ENCODE data around the gene NSD1.

NSD1 gene

GRCh38 chr5:177269976-177270375 lies 136.4 kb downstream of the NSD1 start:
- H3K9me3 ChIP-seq (ENCODE audit: control insufficient read depth in 1 of 2, low read length in 2 of 2), result no peaks in the 10 kb centered on the region
- no peak overlapping the region for H3K4me3 ChIP-seq (ENCODE audit: low read depth in 1 of 2, low read length in 2 of 2)
- no peaks in the 10 kb centered on the region for H3K4me1 ChIP-seq (ENCODE audit: control insufficient read depth in 1 of 2, insufficient read depth in 2 of 2, low read length in 2 of 2)
- no peak overlapping the region for H3K27ac ChIP-seq (ENCODE audit: low read depth, low read length)
- no peak overlapping the region for H3K9ac ChIP-seq (ENCODE audit: low read depth in 1 of 2, low read length in 2 of 2)
- H3K36me3 ChIP-seq (ENCODE audit: control insufficient read depth in 1 of 2, insufficient read depth in 2 of 2, low read length in 2 of 2), result peaks cover 38 to 81% of the 10 kb centered on the region in 2 donors
- H3K27me3 ChIP-seq (ENCODE audit: control insufficient read depth in 1 of 2, insufficient read depth in 2 of 2, low read length in 2 of 2), result no peaks in the 10 kb centered on the region

- Histone ChIP-seq H3K9ac (ENCODE audit: low read depth in 1 of 2, low read length in 2 of 2) (no peak overlapping the region), H3K4me3 (ENCODE audit: low read depth in 1 of 2, low read length in 2 of 2) (no peak overlapping the region), H3K36me3 (ENCODE audit: control insufficient read depth in 1 of 2, insufficient read depth in 2 of 2, low read length in 2 of 2) (peaks cover 38 to 84% of the 10 kb centered on the region in 2 donors), H3K9me3 (ENCODE audit: control insufficient read depth in 1 of 2, low read length in 2 of 2) (no peaks in the 10 kb centered on the region), H3K27ac (ENCODE audit: low read depth, low read length) (no peak overlapping the region), H3K4me1 (ENCODE audit: control insufficient read depth in 1 of 2, insufficient read depth in 2 of 2, low read length in 2 of 2) (no peaks in the 10 kb centered on the region), H3K27me3 (ENCODE audit: control insufficient read depth in 1 of 2, insufficient read depth in 2 of 2, low read length in 2 of 2) (no peaks in the 10 kb centered on the region)
Measured at GRCh38 chr5:177270653-177271052, 137.1 kb downstream of the NSD1 start.

GRCh38 chr5:177271113-177271512 lies 137.5 kb downstream of the NSD1 start:
- no peak overlapping the region for H3K4me3 ChIP-seq (ENCODE audit: low read depth in 1 of 2, low read length in 2 of 2)
- H3K27ac ChIP-seq (ENCODE audit: low read depth, low read length), result no peak overlapping the region
- peaks cover 41 to 84% of the 10 kb centered on the region in 2 donors for H3K36me3 ChIP-seq (ENCODE audit: control insufficient read depth in 1 of 2, insufficient read depth in 2 of 2, low read length in 2 of 2)
- H3K9me3 ChIP-seq (ENCODE audit: control insufficient read depth in 1 of 2, low read length in 2 of 2), result no peaks in the 10 kb centered on the region
- no peaks in the 10 kb centered on the region for H3K4me1 ChIP-seq (ENCODE audit: control insufficient read depth in 1 of 2, insufficient read depth in 2 of 2, low read length in 2 of 2)
- H3K9ac ChIP-seq (ENCODE audit: low read depth in 1 of 2, low read length in 2 of 2), result no peak overlapping the region
- no peaks in the 10 kb centered on the region for H3K27me3 ChIP-seq (ENCODE audit: control insufficient read depth in 1 of 2, insufficient read depth in 2 of 2, low read length in 2 of 2)

GRCh38 chr5:177275883-177276282 lies 142.3 kb downstream of the NSD1 start:
- Histone ChIP-seq H3K4me1 (ENCODE audit: control insufficient read depth in 1 of 2, insufficient read depth in 2 of 2, low read length in 2 of 2) (no peaks in the 10 kb centered on the region), H3K36me3 (ENCODE audit: control insufficient read depth in 1 of 2, insufficient read depth in 2 of 2, low read length in 2 of 2) (peaks cover 40 to 68% of the 10 kb centered on the region in 2 donors), H3K9me3 (ENCODE audit: control insufficient read depth in 1 of 2, low read length in 2 of 2) (no peaks in the 10 kb centered on the region), H3K27ac (ENCODE audit: low read depth, low read length) (no peak overlapping the region), H3K9ac (ENCODE audit: low read depth in 1 of 2, low read length in 2 of 2) (no peak overlapping the region), H3K4me3 (ENCODE audit: low read depth in 1 of 2, low read length in 2 of 2) (no peak overlapping the region), H3K27me3 (ENCODE audit: control insufficient read depth in 1 of 2, insufficient read depth in 2 of 2, low read length in 2 of 2) (no peaks in the 10 kb centered on the region)

- peaks cover 37 to 66% of the 10 kb centered on the region in 2 donors for H3K36me3 ChIP-seq (ENCODE audit: control insufficient read depth in 1 of 2, insufficient read depth in 2 of 2, low read length in 2 of 2)
- H3K4me1 ChIP-seq (ENCODE audit: control insufficient read depth in 1 of 2, insufficient read depth in 2 of 2, low read length in 2 of 2), result no peaks in the 10 kb centered on the region
- H3K4me3 ChIP-seq (ENCODE audit: low read depth in 1 of 2, low read length in 2 of 2), result no peak overlapping the region
- H3K27me3 ChIP-seq (ENCODE audit: control insufficient read depth in 1 of 2, insufficient read depth in 2 of 2, low read length in 2 of 2), result no peaks in the 10 kb centered on the region
- no peak overlapping the region for H3K9ac ChIP-seq (ENCODE audit: low read depth in 1 of 2, low read length in 2 of 2)
- H3K27ac ChIP-seq (ENCODE audit: low read depth, low read length), result no peak overlapping the region
- H3K9me3 ChIP-seq (ENCODE audit: control insufficient read depth in 1 of 2, low read length in 2 of 2), result no peaks in the 10 kb centered on the region
Measured at GRCh38 chr5:177276886-177277285, 143.3 kb downstream of the NSD1 start.

- H3K36me3 ChIP-seq (ENCODE audit: control insufficient read depth in 1 of 2, insufficient read depth in 2 of 2, low read length in 2 of 2), result peaks cover 42 to 81% of the 10 kb centered on the region in 2 donors
- no peak overlapping the region for H3K9ac ChIP-seq (ENCODE audit: low read depth in 1 of 2, low read length in 2 of 2)
- H3K4me3 ChIP-seq (ENCODE audit: low read depth in 1 of 2, low read length in 2 of 2), result no peak overlapping the region
Measured at GRCh38 chr5:177288191-177288590, 154.6 kb downstream of the NSD1 start.

GRCh38 chr5:177290816-177291596 lies 157.4 kb downstream of the NSD1 start:
- no peaks in the 10 kb centered on the region for H3K9me3 ChIP-seq (ENCODE audit: control insufficient read depth in 1 of 2, low read length in 2 of 2)
- no peak overlapping the region for H3K27ac ChIP-seq (ENCODE audit: low read depth, low read length)
- H3K4me1 ChIP-seq (ENCODE audit: control insufficient read depth in 1 of 2, insufficient read depth in 2 of 2, low read length in 2 of 2), result peaks cover 7 to 8% of the 10 kb centered on the region in 2 donors
- no peak overlapping the region for H3K4me3 ChIP-seq (ENCODE audit: low read depth in 1 of 2, low read length in 2 of 2)
- no peak overlapping the region for H3K9ac ChIP-seq (ENCODE audit: low read depth in 1 of 2, low read length in 2 of 2)
- no peaks in the 10 kb centered on the region for H3K27me3 ChIP-seq (ENCODE audit: control insufficient read depth in 1 of 2, insufficient read depth in 2 of 2, low read length in 2 of 2)
- peaks cover 51 to 82% of the 10 kb centered on the region in 2 donors for H3K36me3 ChIP-seq (ENCODE audit: control insufficient read depth in 1 of 2, insufficient read depth in 2 of 2, low read length in 2 of 2)

More at GRCh38 chr5:177288191-177288590, 154.6 kb downstream of the NSD1 start:
- no peak overlapping the region for H3K27ac ChIP-seq (ENCODE audit: low read depth, low read length)
- H3K27me3 ChIP-seq (ENCODE audit: control insufficient read depth in 1 of 2, insufficient read depth in 2 of 2, low read length in 2 of 2), result no peaks in the 10 kb centered on the region
- H3K9me3 ChIP-seq (ENCODE audit: control insufficient read depth in 1 of 2, low read length in 2 of 2), result no peaks in the 10 kb centered on the region
- H3K4me1 ChIP-seq (ENCODE audit: control insufficient read depth in 1 of 2, insufficient read depth in 2 of 2, low read length in 2 of 2), result no peaks in the 10 kb centered on the region

- H3K9ac ChIP-seq (ENCODE audit: low read depth in 1 of 2, low read length in 2 of 2), result no peak overlapping the region
- H3K36me3 ChIP-seq (ENCODE audit: control insufficient read depth in 1 of 2, insufficient read depth in 2 of 2, low read length in 2 of 2), result peaks cover 51 to 78% of the 10 kb centered on the region in 2 donors
- no peaks in the 10 kb centered on the region for H3K27me3 ChIP-seq (ENCODE audit: control insufficient read depth in 1 of 2, insufficient read depth in 2 of 2, low read length in 2 of 2)
- no peaks in the 10 kb centered on the region for H3K9me3 ChIP-seq (ENCODE audit: control insufficient read depth in 1 of 2, low read length in 2 of 2)
- H3K4me3 ChIP-seq (ENCODE audit: low read depth in 1 of 2, low read length in 2 of 2), result no peak overlapping the region
- H3K27ac ChIP-seq (ENCODE audit: low read depth, low read length), result no peak overlapping the region
- peaks cover 8 to 14% of the 10 kb centered on the region in 2 donors for H3K4me1 ChIP-seq (ENCODE audit: control insufficient read depth in 1 of 2, insufficient read depth in 2 of 2, low read length in 2 of 2)
Measured at GRCh38 chr5:177291735-177292134, 158.2 kb downstream of the NSD1 start.

- peaks cover 47 to 59% of the 10 kb centered on the region in 2 donors for H3K36me3 ChIP-seq (ENCODE audit: control insufficient read depth in 1 of 2, insufficient read depth in 2 of 2, low read length in 2 of 2)
- no peak overlapping the region for H3K4me3 ChIP-seq (ENCODE audit: low read depth in 1 of 2, low read length in 2 of 2)
- peaks cover 9 to 23% of the 10 kb centered on the region in 2 donors for H3K4me1 ChIP-seq (ENCODE audit: control insufficient read depth in 1 of 2, insufficient read depth in 2 of 2, low read length in 2 of 2)
- peak overlapping the region in 1 of 2 donors; percentile 27 for H3K9ac ChIP-seq (ENCODE audit: low read depth in 1 of 2, low read length in 2 of 2)
- no peaks in the 10 kb centered on the region for H3K9me3 ChIP-seq (ENCODE audit: control insufficient read depth in 1 of 2, low read length in 2 of 2)
- H3K27ac ChIP-seq (ENCODE audit: low read depth, low read length), result no peak overlapping the region
- no peaks in the 10 kb centered on the region for H3K27me3 ChIP-seq (ENCODE audit: control insufficient read depth in 1 of 2, insufficient read depth in 2 of 2, low read length in 2 of 2)
Measured at GRCh38 chr5:177293819-177294581, 160.4 kb downstream of the NSD1 start.

GRCh38 chr5:177294632-177295031 lies 161.1 kb downstream of the NSD1 start:
- Histone ChIP-seq H3K9me3 (ENCODE audit: control insufficient read depth in 1 of 2, low read length in 2 of 2) (no peaks in the 10 kb centered on the region), H3K36me3 (ENCODE audit: control insufficient read depth in 1 of 2, insufficient read depth in 2 of 2, low read length in 2 of 2) (peaks cover 47 to 54% of the 10 kb centered on the region in 2 donors), H3K4me1 (ENCODE audit: control insufficient read depth in 1 of 2, insufficient read depth in 2 of 2, low read length in 2 of 2) (peaks cover 16 to 29% of the 10 kb centered on the region in 2 donors), H3K4me3 (ENCODE audit: low read depth in 1 of 2, low read length in 2 of 2) (no peak overlapping the region), H3K27me3 (ENCODE audit: control insufficient read depth in 1 of 2, insufficient read depth in 2 of 2, low read length in 2 of 2) (no peaks in the 10 kb centered on the region), H3K27ac (ENCODE audit: low read depth, low read length) (no peak overlapping the region), H3K9ac (ENCODE audit: low read depth in 1 of 2, low read length in 2 of 2) (no peak overlapping the region)
